Right ventricle myocardium superior (tissue), 1 donor: Measurements from ENCODE around the gene SSH2. TPM values are rescaled to one million over a fixed set of nuclear protein-coding genes. Genes with fewer than 3 reads are reported as not detected.
A peak's percentile ranks its signal among the peaks of the same experiment; 100 is the strongest.

Experiments used
- ATAC-seq: fragments of 200-7000 bp; cut with Tn5 transposase; one replicate; pipeline ENCODE4 v1.9.1; 2020; ENCODE audit warnings: mild to moderate bottlenecking; ENCODE audit not compliant: poor library complexity
- DNase-seq: peaks from one replicate; pipeline ENCODE4 v3.0.0-alpha.2; 2020
- intact Hi-C: fragments of 100-400 bp; cut with DNase I; formaldehyde crosslinking; loops from one replicate; pipeline ENCODE4 v1.11.2; 2022
- total RNA-seq: library from RNA; stranded (reverse); fragmentation: NEBNext Ultra II Directional; extraction: Animal tissue kit (Norgen Biotek cat#: 25700); gene quantifications from one replicate; pipeline ENCODE4 v1.2.1, GENCODE V29; 2021
- donor health status: DM: no; HTN: yes; CAD: no; lungs with severe emphysema.

Gene SSH2
- total RNA-seq, 1 donor from 2014 or later = 31.3 TPM

DNA sequence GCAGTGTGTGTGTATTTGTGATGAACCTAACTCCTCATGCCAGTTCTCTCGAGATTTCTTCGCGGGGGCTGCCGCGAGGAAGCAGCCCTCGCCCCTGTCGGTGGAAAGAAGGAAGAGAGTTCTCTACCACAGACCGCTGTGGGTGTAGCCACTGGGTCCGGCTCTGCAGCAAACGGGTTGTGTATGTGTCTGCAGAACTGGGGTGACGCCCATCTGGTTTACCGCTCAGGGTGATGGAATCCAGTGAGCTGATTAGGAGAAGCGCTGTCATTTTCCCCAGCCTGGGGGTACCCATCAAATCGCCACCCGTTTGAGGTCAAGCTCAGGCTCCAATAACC lies 315.0 kb downstream of the SSH2 start:
- no peak for DNase-seq
- intact Hi-C loops = no loop called here
- no peak for ATAC-seq

DNA sequence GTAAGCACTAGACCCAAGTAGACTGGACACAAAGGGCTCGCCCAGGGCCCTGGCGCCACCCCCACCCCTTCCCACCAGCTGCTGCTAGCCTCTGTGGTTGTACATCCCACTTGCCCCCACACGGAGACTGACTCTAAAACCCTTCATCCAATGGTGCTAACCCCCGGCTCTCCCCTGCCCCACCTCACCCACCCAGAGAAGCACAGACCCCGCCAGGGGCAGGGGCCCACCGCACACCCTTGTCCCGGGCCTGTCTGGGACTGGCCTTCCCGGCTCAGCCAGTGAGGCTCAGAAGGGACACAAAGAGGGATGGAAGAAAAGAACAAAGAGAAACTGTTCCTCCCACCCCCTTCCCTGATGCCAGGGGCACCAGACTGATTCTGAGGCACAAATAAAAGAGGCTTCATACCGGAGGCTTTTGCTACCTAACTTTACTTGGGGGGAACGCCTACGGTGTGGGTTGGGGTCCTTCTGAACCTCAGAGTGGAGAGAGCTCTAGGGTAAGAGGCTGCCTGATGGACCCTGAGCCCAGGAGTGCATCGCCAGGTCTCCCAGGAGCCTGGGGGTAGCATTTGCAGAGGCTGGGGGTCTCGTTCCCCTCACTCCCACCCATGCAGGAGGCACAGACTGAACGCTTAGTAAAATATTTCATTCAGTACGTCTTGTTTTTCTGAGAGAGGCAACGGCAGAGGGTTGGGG lies 315.5 kb downstream of the SSH2 start:
- ATAC-seq = no peak
- intact Hi-C loops = no loop called here
- no peak for DNase-seq

DNA sequence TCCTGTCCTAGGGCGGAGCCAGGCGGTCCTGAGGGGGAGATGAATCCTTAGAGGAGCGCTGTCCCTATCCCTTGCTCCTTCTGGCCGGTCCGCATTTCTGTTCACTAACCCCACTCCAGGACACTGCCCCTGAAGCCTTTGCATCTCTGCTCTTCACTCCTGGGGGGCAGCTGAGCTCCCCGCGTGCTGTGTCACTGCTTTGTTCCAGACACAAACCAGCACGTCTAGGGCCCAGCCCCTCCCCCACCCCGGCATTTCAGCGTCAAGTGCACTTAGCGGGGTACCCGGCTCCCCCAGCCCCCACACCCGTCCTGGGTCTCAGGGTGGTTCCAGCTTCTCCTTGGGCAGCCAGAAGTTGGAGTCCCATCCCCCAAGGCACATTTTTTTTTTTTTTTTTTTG lies 316.2 kb downstream of the SSH2 start:
- ATAC-seq (no peak), DNase-seq (no peak)
- intact Hi-C loops = no loop called here

DNA sequence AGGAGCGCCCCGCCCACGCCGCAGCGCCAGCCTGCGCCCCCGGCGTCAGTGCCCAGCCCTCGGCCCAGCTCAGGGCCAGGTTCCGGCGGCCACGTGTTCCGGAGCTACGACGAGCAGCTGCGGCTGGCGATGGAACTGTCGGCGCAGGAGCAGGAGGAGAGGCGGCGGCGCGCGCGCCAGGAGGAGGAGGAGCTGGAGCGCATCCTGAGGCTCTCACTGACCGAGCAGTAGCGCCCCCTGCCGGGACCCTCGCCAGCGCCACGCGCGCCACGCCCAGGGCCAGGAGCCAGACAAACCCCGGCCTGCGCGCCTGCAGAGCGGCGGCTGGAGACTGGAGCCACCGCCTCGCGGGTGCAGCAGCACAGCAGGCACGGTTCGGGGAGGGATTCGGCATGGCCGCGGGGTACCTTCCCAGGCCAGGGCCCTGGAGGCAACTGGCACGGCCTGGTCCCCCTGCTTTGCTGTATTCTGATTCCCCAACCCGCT lies 316.6 kb downstream of the SSH2 start:
- peak; percentile 98 for DNase-seq
- peak; percentile 82 for ATAC-seq
- intact Hi-C loops = no loop called here

DNA sequence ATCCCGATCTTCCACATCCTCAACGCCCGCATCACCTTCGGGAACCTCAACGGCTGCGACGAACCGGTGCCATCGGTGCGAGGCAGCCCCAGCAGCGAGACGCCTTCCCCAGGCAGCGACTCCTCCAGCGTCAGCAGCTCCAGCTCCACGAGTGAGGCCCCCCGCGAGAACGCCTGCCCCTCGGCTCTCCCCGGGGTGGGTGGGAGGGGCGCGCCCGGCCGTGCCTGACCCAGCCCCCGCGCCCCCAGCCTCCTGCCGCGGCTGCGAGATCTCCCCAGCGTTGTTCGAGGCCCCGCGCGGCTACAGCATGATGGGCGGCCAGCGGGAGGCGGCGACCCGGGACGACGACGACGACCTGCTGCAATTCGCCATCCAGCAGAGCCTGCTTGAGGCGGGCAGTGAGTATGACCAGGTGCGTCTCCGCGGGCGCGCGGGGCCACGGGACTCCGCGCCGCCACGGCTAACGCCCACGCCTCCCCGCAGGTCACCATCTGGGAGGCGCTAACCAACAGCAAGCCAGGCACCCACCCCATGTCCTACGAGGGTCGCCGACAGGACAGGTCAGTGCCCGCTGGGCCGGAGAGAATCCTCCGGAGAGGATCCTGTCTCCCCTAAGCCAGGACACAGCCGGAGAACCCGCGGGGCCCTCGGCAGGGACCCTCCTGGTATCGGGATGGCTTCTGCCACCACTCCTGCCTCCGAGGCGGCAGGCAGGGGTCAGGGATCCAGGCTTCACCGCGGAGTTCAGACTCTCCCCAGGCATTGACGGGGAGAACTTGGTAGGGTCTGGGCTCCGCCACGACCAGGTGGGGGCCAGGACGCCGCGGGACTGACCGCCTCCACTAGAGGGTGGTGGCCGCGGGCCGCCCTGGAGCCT lies 317.4 kb downstream of the SSH2 start:
- peak; percentile 3 for ATAC-seq
- intact Hi-C loops = no loop called here

DNA sequence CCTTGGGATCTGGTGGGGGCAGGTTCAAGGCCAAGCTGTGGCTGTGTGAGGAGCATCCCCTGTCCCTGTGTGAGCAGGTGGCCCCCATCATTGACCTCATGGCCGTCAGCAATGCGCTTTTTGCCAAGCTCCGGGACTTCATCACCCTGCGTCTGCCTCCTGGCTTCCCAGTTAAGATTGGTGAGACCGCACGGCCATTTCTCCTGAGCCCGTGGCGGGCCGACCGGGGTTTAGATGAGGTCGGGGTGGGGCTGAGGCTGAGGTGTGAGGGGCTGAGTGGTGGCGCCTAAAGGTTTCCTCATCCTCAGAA lies 318.0 kb downstream of the SSH2 start:
- intact Hi-C loops = no loop called here
- ATAC-seq (no peak), DNase-seq (no peak)

More for the DNA sequence above, 317.4 kb downstream of the SSH2 start:
- DNase-seq = no peak

DNA sequence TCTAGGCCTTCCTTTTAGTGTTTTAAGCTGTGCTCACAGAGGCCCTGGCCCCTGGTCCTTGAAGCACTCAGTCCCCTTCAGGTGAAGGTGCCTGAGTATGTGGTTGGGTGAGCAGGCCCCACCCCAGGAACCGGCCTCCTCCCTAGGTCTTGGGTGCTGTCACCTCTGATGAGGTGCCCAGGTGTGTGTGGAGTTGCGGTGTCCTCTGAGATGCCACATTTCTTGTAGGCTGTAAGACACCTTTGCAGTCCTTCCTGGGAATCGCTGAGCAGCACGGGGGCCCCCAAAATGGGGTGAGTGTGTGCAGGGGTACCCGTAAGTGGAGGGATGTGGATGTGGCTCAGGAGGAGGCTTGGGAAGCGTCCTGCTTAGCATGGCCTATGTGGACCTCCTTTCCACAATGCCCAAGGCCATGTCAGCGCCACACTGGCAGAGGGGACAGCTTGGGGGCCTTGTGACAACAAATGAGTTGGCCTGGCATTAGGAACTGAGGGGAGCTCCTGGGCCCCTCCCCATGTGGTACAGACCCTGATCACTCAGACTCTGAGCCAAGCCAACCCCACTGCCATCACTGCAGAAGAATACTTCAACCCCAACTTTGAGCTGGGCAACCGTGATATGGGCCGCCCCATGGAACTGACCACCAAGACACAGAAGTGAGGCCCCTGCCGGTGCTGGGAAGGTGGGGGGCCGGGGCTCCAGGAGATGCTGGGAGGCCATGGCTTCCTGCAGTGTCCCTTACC lies 318.5 kb downstream of the SSH2 start:
- no peak for ATAC-seq
- no peak for DNase-seq
- intact Hi-C loops = no loop called here

DNA sequence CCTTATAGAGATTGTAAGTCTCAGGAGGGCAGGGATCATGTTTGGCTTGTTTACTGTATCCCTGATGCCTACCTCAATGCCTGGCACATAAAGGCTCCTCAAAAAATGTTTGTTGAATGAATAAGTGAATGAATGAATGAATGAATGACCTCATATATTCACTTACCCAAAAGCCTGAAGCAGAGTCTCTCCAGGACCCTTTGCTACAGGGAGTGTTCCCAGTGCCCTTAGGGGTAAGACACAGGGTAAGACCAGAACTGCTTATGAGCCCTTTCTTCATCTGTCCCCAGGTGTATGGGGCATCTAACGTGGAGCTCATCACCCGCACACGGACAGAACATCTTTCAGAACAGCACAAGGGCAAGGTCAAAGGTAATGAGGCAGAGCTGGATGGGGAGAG lies 319.6 kb downstream of the SSH2 start:
- intact Hi-C loops = no loop called here
- ATAC-seq = no peak

DNA sequence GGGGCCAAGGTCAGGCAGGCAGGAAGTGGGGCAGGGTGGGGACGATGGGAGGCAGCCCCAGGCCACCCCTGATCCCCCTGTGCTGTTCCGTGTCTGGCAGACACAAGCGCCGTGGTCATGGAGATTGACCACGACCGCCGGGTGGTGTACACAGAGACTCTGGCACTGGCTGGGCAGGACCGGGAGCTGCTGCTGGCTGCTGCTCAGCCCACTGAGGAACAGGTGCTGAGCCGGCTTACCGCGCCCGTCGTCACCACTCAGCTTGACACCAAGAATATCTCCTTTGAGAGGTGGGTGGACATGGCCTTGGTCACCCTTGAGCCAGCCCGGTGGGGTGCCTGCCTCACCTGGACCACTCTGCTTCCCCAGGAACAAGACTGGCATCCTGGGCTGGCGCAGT lies 321.0 kb downstream of the SSH2 start:
- ATAC-seq (no peak), DNase-seq (no peak)
- intact Hi-C loops = no loop called here

More for the DNA sequence above, 319.6 kb downstream of the SSH2 start:
- no peak for DNase-seq

DNA sequence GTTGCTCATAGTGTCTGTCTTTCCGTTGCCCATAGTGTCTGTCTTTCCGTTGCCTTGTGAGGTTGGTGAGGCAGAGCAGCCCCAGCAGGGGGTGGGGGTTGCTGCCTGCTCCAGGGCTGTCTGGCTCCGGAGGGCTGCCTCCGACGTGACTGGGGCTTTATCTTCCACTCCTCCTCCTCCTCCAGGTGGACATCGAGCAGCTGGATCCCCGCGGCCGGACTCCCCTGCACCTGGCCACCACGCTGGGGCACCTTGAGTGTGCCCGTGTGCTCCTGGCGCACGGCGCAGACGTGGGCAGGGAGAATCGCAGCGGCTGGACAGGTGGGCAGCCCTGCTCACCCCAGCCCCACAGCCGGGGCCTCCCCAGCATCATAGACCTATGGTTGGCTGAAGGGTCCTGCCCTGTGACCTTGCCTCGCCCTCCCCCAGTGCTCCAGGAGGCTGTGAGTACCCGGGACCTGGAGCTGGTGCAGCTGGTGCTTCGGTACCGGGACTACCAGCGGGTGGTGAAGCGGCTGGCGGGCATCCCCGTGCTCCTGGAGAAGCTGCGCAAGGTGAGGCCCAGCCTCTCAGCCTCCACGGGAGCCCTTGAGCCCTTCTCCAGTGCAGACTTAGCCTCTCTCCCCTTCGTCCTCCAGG lies 322.4 kb downstream of the SSH2 start:
- DNase-seq = no peak

DNA sequence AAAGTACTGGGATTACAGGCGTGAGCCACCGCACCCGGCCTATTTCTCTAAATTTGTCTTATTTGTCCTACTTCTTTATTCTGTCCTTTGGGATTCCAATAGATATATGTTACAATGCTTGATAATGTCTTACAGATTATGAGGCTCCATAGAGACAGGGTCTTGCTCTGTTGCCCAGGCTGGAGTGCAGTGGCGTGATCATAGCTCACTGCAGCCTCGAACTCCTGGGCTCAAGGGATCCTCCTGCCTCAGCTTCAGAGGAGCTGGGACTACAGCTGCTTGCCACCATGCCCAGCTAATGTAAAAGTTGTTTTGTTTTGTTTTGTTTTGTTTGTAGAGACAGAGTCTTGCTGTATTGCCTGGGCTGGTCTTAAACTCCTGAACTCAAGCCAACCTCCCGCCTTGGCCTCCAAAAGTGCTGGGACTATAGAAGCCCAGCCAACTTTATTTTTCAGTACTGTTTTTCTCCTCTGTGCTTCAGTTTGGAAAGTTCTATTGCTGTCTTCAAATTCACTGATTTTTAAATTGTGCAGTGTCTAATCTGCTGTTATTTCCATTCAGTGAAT lies 326.8 kb downstream of the SSH2 start:
- intact Hi-C loops = no loop called here
- peak; percentile 54 for DNase-seq

More for the DNA sequence above, 322.4 kb downstream of the SSH2 start:
- no peak for ATAC-seq
- intact Hi-C loops = no loop called here

DNA sequence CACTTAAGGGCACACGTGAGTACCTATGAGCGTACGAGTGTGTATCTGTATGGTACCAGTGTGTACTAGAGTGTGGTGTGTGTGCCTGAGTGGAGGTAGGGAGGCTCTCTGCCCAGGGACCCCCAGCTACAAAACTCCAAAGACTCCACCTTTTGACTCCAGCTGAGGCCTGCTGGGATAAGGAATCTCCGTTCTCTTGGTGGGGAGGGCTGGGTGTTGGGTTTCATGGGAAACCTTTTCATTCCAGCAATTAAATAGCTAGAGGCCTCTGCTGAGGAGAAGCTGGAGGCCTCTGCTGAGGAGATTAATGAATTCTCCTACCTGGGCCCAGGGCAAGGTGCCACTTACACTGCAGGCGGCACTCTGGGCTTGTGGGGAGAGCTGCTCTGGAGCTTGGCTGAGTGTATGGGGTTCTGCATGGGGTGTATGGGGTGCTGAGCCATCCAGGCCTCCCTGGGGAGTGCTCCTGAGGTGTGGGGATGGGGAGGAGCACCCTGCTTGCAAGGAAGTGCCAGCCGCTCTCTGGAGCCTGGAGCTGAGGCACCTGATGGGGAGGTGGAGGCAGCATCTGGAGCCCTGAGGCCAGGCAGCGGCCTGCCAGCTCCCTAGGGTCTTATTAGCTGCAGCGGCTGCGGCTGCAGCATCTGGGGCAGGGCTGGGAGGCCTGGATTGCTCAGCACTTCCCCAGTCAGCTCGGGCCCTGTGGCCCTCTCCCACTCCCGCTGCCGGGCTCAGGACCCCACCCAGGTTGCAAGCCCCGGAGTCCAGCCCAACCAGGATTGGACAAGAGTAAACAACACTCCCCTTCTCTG lies 332.5 kb downstream of the SSH2 start:
- no peak for ATAC-seq
- intact Hi-C loops = no loop called here
- no peak for DNase-seq

More for the DNA sequence above, 326.8 kb downstream of the SSH2 start:
- ATAC-seq = no peak

DNA sequence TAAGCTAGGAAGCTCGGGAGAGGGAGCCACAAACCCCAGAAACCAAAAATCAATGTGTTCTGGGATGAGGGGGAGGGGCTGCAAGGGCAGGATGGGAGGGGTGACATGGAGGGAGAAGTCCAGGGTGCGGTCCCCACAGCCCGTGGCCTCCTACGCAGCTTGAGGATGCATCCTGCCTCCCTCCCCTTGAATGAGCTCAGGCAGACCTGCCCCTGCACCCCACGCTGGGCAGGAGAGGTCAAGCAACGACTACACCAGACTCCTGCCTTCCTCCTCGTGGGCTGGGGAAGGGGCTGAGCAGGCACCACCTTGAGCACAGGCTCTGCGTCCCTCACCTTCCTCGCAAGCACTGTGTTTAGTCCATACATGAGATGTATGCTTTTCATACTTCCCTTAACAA lies 333.2 kb downstream of the SSH2 start:
- no peak for ATAC-seq

DNA sequence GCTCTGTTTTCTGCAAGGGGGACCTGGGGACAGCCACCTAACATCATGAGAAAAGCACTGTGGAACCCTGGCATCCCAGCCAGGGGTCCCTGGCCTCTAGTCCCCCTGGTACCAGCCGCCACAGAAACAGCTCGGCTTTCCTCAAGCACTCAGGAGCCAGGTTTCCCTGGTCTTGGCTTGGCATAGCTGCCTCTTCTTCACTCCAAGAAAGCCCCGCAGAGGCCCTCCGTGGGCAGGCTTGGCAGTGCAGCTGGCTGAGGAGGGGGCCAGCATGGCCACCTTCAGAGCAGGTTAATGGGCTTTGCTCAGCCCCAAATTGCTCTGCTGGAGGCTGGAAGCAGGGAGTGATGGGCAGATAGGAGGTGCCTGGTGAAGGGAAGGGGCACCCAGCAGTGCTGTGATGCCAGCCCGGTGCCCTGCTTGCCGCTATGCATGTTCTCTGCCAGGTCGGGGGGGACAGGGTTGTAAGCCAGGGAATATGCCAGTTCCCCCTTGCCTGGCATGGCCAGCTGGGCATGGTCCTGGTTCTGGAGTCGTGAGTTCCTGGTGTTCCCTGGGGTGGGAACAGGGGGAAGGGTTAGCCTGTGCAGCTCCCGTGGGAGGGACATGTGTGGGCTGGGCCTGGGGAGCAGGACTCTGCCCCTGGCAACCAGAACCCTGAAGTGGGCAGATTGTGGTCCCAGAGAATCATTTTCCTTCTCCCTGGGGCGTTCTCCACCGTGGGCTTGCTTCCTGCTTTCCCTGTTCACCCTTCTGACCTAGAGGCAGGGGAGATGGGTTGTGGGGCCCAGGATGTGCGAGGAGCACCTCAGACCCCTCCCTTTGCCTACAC lies 333.9 kb downstream of the SSH2 start:
- no peak for ATAC-seq
- intact Hi-C loops = no loop called here
- no peak for DNase-seq

More for the DNA sequence above, 333.2 kb downstream of the SSH2 start:
- intact Hi-C loops = no loop called here
- peak; percentile 49 for DNase-seq

DNA sequence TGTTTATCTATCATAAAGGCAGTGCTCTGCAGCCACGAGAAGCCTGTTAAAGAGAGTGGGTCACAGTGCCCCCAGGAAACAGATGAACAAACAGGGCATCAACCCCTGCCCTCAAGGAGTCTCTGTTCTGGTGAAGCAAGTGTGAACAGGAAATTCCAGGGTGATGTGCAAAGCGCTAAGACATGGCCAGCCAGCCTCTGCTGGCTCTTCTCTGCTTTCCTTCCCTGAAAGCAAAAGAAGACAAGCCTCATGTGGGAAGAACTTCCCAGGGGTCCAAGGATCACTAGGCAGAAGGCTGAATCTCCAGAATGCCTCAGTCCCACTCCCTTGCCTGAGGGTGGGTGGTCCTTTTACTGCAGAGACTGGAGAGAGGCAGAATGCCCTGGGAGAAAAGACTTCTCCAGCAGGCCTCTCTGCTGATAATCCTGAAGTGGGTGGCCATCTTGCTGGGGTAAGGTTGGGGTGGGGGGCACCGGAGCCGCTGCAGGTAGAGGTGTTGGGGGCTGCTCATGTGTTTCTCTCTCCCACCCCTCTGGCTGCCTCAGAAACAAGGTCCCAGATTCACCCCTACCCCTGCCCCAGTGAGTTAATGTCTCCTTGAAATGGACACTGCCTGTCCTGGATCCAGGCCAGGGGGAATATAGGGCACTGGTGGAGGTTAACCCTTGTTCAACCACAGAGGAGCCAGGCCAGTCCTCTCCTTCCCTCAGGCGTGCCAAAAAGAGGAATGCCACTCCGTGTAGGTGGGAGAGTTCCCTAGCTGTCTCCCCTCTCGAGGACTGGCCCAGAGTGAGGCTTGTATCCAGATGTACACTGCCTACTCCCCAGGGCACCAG lies 334.7 kb downstream of the SSH2 start:
- DNase-seq = no peak
- intact Hi-C loops = no loop called here
- no peak for ATAC-seq

DNA sequence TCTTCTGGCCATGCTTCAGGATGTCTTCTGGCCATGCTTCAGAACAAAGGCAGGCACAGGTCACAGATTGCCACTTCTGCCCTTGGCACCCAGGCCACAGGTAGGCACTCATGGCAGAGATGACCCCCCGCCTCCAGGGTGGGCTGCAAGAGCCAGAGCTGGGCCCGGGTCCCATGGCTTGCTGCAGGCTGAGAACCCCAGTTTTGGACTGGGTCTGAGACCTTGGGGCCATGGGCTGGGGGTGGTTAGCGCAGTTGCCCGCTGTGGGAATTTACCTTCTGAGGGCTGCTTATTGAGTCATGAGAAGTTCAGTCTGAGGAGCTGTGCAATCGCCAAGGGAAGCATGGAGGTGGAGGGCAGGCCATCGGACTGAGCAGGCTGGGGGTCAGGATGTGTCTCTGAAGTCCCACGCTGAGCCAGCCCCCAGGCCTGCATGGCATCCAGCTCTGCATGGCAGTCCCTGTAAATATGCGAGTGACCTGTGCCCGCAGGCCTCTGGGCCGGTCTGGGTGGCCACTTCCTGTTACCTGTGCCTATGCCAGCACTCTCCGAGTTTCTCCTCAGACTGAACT lies 335.4 kb downstream of the SSH2 start:
- intact Hi-C loops = no loop called here
- DNase-seq (no peak), ATAC-seq (no peak)
